Caco-2 (cell line): Measurements from ENCODE around the gene GPN1. TPM values are rescaled to one million over a fixed set of nuclear protein-coding genes. Genes with fewer than 3 reads are reported as not detected.

Experiments
- Bru-seq: library from RNA; stranded (reverse); fragments of 400-500 nt; gene quantifications from one replicate; lab custom pipeline; 2021; lab: Mats Ljungman, UMichigan
- BruChase-seq, 2 experiments: library from RNA; stranded (reverse); fragments of 400-500 nt; gene quantifications; one replicate each; lab custom pipeline; 2021; lab: Mats Ljungman, UMichigan
- BruUV-seq: library from RNA; stranded (reverse); fragments of 400-500 nt; replicated peaks from 2 replicates; lab custom pipeline; 2021; lab: Mats Ljungman, UMichigan
- CTCF ChIA-PET: fragments of 300-600 bp; sonication (Branson Sonifier 250); formaldehyde crosslinking; loops from one replicate; lab custom pipeline; 2022; ENCODE audit warnings: antibody characterized with exemption; lab: Charles Lee
- POLR2A ChIA-PET: fragments of 300-600 bp; sonication (Branson Sonifier 250); formaldehyde crosslinking; loops from one replicate; lab custom pipeline; 2022; ENCODE audit warnings: antibody characterized with exemption; lab: Charles Lee
- DNase-seq, 2 experiments: peaks; one replicate each; pipeline versions ENCODE4 v3.0.0 to v3.0.0-alpha.2; 2020 to 2022
- H3K27me3 ChIP-seq: replicated peaks from 2 replicates; pipeline ENCODE4 v1.6.0; 2011; ENCODE audit warnings: low read length; ENCODE audit not compliant: control insufficient read depth, insufficient read depth
- H3K36me3 ChIP-seq: 2 replicates; pipeline ENCODE4 v1.5.1; 2011; ENCODE audit warnings: low read length; ENCODE audit not compliant: control insufficient read depth, insufficient read depth
- H3K4me1 ChIP-seq: fragments of 250-450 bp; sonication (Bioruptor Pico); 2 replicates; pipeline ENCODE4 v1.5.1; 2020; ENCODE audit warnings: mild to moderate bottlenecking
- H3K4me3 ChIP-seq: 2 replicates; pipeline ENCODE4 v1.5.1; 2011; ENCODE audit warnings: low read depth, mild to moderate bottlenecking, control low read depth, low read length
- H3K9me3 ChIP-seq: fragments of 250-450 bp; sonication (Bioruptor Pico); 2 replicates; pipeline ENCODE4 v1.5.1; 2020; ENCODE audit warnings: mild to moderate bottlenecking, moderate library complexity
- H3K27ac Mint-ChIP-seq: one replicate; pipeline ENCODE4 v1.8.0; 2022; ENCODE audit warnings: mixed read lengths; ENCODE audit not compliant: unreplicated experiment
- H3K27me3 Mint-ChIP-seq: one replicate; pipeline ENCODE4 v1.8.0; 2022; ENCODE audit warnings: mixed read lengths; ENCODE audit not compliant: insufficient read depth, unreplicated experiment
- H3K36me3 Mint-ChIP-seq: one replicate; pipeline ENCODE4 v1.8.0; 2022; ENCODE audit warnings: mild to moderate bottlenecking, mixed read lengths; ENCODE audit not compliant: insufficient read depth, unreplicated experiment
- H3K4me1 Mint-ChIP-seq: one replicate; pipeline ENCODE4 v1.8.0; 2022; ENCODE audit warnings: low read depth, mixed read lengths; ENCODE audit not compliant: unreplicated experiment
- H3K4me3 Mint-ChIP-seq: one replicate; pipeline ENCODE4 v1.8.0; 2022; ENCODE audit warnings: mild to moderate bottlenecking, moderate library complexity, mixed read lengths; ENCODE audit not compliant: unreplicated experiment
- H3K9me3 Mint-ChIP-seq: one replicate; pipeline ENCODE4 v1.8.0; 2022; ENCODE audit warnings: mixed read lengths; ENCODE audit not compliant: unreplicated experiment
- intact Hi-C: fragments of 100-400 bp; cut with micrococcal nuclease; formaldehyde crosslinking; loops from one replicate; pipeline ENCODE4 v1.10.0; 2022; ENCODE audit not compliant: unreplicated experiment
- long read RNA-seq: library from polyadenylated mRNA; stranded (forward); transcript quantifications from one replicate; pipeline ENCODE4 v2.0.0, GENCODE V29; 2022
- total RNA-seq: library from RNA; stranded (reverse); gene quantifications from 2 replicates; pipeline ENCODE4 v1.2.3, GENCODE V29; 2022
- TF ChIP-seq, protein P1 (sequence below), 2 experiments: fragments of 200-600 bp in 1 of 2; IDR thresholded peaks; 1 replicate in 1 of 2; 2 replicates in 1 of 2; pipeline versions ENCODE4 v1.5.1 to v1.8.0; 2011 to 2022; ENCODE audit warnings: antibody characterized with exemption in 1 of 2, control low read depth in 1 of 2, inconsistent platforms in 1 of 2, low read depth in 1 of 2, low read length in 1 of 2, mild to moderate bottlenecking in 1 of 2, moderate library complexity in 1 of 2; ENCODE audit not compliant: insufficient read depth in 1 of 2, severe bottlenecking in 1 of 2, unreplicated experiment in 1 of 2

GPN1 gene
- 45.9 and 60.9 TPM in 2 replicates for total RNA-seq
- percentile 76 among the genes with signal in this experiment for Bru-seq, nascent RNA
- BruChase-seq, experiment 1, labeled RNA remaining after a 2-hour chase = percentile 81 among the genes with signal in this experiment
- BruChase-seq, experiment 2, labeled RNA remaining after a 6-hour chase = percentile 88 among the genes with signal in this experiment
- long read RNA-seq, transcript GPN1-212 (14 exons, 1,832 nt) = major isoform, 207 of 262 reads
- long read RNA-seq, partial matches to known transcripts = 4 of 262 reads
- long read RNA-seq, other reads (novel, unspliced or antisense) = 51 of 262 reads

DNA sequence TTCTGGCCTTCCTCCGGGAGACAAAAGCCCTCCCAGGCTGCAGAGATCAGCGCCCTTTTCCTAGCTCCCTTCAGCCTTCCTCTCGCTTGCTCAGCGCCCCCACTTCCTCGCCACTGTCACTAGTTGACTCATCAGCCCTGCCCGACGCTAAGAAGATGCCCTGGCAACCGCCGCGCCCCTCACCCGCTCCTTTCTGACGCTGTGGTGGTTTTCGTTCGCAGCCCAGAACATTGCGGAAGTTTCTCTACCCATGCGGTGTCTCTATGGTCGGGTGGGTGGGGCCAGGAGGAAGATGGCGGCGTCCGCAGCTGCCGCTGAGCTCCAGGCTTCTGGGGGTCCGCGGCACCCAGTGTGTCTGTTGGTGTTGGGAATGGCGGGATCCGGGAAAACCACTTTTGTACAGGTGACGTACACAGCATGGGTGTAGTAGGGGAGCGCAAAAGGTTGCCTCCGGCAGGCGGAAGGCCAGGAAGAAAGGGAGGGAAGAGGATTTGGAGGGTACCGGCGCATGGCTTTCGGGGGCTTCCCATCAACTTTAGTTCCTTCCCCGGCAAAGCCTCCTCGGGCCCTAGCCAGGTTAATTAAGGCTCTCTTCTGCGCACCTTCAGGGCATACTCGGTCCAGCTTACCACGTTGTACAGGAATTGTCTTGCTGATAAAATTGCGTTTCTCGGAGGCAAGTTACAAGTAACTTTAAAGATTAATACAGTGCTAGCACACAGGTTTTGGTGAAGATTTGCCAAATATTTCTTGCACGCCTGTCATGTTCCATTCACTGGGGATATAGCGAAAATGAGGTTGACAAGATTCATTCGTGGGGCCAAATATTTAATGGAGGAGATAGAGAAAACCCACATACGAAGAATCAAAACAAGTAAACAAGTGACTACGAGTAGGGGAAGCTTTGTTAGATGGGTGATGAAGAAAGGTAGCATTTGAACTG lies at the start of gene GPN1, which contains the start of gene CCDC121:
Gene GPN1, plus strand, starts transcription at position 284 of the 943 bp plus-strand sequence. Its CDS starts 9 bp downstream, at position 293.
Gene CCDC121, minus strand, starts transcription at position 246 of the 943 bp plus-strand sequence. CDS start 1,213 bp downstream, outside the sequence.
- Mint-ChIP-seq H3K27me3 (no peaks in the 10 kb centered on the region), H3K4me3 (no peak within 1 kb of the TSS), H3K27ac (no peak within 1 kb of the TSS), H3K4me1 (peaks cover 14% of the 10 kb centered on the region), H3K36me3 (peaks cover 18% of the 10 kb centered on the region), H3K9me3 (no peaks in the 10 kb centered on the region)
- Histone ChIP-seq H3K27me3 (no peaks in the 10 kb centered on the region), H3K9me3 (no peaks in the 10 kb centered on the region), H3K4me1 (peaks cover 10% of the 10 kb centered on the region; the same call in 1 of the 2 replicates), H3K4me3 (peak within 1 kb of the TSS; percentile 71), H3K36me3 (no peaks in the 10 kb centered on the region)
- BruUV-seq = TSS peak; percentile 49
- ChIA-PET CTCF (interaction anchor here (0.5 to 1.3 kb wide), 6 partner anchors 12 to 558 kb away, joined by 3 to 5 read pairs (median 4); no protein-coding TSS in a partner anchor), POLR2A (interaction anchor here (0.6 to 1.0 kb wide), 3 partner anchors 45 to 124 kb away, joined by 3 to 4 read pairs (median 3); no protein-coding TSS in a partner anchor)
- DNase-seq = peak; percentile 85 to 88
- TF ChIP-seq, protein P1, sequence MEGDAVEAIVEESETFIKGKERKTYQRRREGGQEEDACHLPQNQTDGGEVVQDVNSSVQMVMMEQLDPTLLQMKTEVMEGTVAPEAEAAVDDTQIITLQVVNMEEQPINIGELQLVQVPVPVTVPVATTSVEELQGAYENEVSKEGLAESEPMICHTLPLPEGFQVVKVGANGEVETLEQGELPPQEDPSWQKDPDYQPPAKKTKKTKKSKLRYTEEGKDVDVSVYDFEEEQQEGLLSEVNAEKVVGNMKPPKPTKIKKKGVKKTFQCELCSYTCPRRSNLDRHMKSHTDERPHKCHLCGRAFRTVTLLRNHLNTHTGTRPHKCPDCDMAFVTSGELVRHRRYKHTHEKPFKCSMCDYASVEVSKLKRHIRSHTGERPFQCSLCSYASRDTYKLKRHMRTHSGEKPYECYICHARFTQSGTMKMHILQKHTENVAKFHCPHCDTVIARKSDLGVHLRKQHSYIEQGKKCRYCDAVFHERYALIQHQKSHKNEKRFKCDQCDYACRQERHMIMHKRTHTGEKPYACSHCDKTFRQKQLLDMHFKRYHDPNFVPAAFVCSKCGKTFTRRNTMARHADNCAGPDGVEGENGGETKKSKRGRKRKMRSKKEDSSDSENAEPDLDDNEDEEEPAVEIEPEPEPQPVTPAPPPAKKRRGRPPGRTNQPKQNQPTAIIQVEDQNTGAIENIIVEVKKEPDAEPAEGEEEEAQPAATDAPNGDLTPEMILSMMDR (IDR thresholded peaks at IDR 0.05; ENCODE audit: insufficient read depth in 1 of 2, low read depth in 1 of 2, low read length in 1 of 2, severe bottlenecking in 1 of 2, unreplicated experiment in 1 of 2) = no peak
- intact Hi-C loops = loop anchor here (2.0 to 10.0 kb wide), 3 partner anchors 34 to 224 kb away; partner anchors contain the start of genes KRTCAP3, PPM1G, SLC4A1AP and SUPT7L

- H3K4me1 Mint-ChIP-seq = peaks cover 16% of the 10 kb centered on the region
- no peaks in the 10 kb centered on the region for H3K9me3 Mint-ChIP-seq
- CTCF ChIA-PET = no interaction called here
- peak overlapping the region; percentile 33 for H3K4me3 Mint-ChIP-seq
- intact Hi-C loops = no loop called here
- Histone ChIP-seq H3K9me3 (no peaks in the 10 kb centered on the region), H3K4me1 (peaks cover 8% of the 10 kb centered on the region), H3K4me3 (no peak overlapping the region), H3K27me3 (no peaks in the 10 kb centered on the region), H3K36me3 (no peaks in the 10 kb centered on the region)
- peaks cover 5% of the 10 kb centered on the region for H3K27me3 Mint-ChIP-seq
- peaks cover 7% of the 10 kb centered on the region for H3K36me3 Mint-ChIP-seq
- no peak overlapping the region for H3K27ac Mint-ChIP-seq
- TF ChIP-seq, protein P1 (IDR thresholded peaks at IDR 0.05; ENCODE audit: insufficient read depth in 1 of 2, low read depth in 1 of 2, low read length in 1 of 2, severe bottlenecking in 1 of 2, unreplicated experiment in 1 of 2) = no peak
- DNase-seq = no peak
- POLR2A ChIA-PET = interaction anchor here (1.0 kb wide), 1 partner anchor 47 kb away, joined by 3 read pairs; the partner anchor contains the start of genes CCDC121 and GPN1
- BruUV-seq = no TSS peak
Measured at GRCh38 chr2:27581417-27582128, 47.3 kb upstream of the GPN1 start.
